Measurements from ENCODE around the gene CCDC86. TPM values are rescaled to one million over a fixed set of nuclear protein-coding genes. Genes with fewer than 3 reads are reported as not detected.

The CCDC86 gene
- polyA plus RNA-seq, 1 donor = 15.6 TPM

DNA sequence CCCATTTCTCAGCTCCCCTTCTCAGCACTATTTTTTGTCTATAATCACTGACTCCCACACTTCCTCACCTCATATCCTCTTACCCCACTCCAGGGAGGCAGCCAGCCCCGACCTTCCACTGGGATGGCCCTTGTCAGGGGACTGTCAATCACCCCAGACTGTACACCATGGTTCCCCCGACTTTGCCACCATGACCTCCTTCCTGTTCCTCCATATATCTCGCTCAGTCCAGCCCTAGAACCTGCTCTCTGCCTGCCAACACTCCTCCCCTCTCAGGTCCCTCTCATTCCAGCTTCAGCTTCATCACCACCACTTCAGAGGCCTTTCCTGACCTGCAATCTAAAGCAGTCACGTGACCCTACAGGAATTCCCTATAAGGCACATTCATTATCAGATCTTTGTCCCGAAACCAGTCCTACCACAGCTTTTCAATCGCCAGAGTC, 48.0 kb downstream of the CCDC86 start:
- DNase-seq = no peak

DNA sequence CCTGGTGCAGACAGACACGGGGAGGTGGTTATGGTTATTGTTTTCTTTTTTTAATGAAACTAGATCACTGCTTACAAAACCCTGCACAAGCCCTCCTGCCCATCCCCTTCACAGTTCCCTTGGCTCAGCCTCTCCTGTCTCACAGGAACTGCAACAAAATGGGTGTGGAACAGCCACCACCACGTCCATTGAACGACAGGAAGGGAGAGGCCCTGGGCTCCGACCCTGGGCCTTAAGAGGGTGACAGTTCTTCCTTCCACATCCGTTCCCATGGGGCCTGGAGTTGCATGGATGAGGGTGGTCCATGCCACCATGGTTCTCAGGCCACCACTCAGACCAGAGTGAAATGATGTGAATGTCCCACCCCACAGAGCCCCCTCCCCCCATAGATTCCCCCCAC, 48.8 kb downstream of the CCDC86 start:
- no peak for DNase-seq

DNA sequence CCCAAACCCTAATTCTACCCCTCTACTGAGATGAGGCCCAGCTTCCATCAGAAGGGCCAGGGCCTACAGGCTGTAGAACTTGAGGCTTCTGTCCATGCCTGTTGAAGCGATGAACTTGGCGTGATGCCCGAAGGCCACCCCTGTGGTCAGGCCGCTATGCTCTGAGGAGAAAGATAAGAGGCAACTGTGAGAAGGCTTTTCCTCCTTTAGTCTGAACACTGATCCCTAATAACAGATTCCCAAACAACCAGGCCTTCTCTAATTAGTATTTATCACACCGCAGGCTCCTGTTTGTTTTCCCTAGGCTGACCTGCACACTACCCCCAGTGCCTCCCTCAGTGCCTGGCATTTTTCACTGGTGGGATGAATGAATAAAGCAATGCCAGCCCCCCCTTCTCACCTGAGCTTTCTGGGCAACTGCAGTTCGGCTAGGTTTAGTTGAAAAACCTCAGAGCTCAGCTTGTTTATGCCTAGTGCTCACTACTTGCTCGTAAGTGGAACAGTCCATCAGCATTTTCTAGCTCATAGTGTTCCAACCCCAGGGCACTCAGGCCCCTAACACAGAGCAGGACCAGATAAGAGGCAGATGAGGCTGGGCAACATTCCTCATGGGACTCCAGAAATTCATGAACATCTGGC, 49.3 kb downstream of the CCDC86 start:
- DNase-seq = no peak

DNA sequence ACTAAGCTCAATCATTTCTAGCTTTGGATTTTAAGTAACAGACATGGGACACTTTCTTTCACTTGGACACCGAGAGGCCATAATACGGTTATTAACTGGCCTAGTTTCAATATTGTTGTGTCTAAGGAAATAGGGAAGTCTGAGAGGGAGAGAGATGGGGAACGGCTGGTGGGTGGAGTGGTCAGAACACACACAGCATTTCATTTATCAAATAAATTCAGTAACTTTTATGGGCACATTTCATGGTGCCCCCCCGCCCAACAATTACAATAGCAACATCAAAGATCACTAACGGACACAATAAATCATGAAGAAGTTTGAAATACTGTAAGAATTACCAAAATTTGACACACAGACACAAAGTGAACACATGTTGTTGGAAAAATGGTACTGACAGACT, 53.8 kb downstream of the CCDC86 start:
- DNase-seq = no peak

DNA sequence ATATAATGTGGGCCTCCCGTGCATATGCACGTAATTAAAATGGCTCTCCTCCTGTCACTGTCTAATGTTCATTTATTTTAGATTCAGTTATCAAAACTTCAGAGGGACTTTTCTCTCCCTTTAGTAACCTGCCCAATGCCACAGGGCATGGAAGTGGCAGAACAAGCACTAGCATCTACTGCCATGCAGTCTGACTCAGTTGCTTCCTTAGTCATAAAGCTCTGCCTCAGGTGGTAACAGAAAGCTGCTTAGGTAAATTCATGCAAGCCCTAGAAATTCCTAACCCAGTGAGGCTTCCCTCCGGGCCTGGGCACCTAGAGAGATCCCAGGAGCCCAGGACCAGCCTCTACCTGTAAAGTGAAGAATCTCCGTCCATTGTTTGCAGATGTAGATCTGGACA, 55.6 kb downstream of the CCDC86 start:
- DNase-seq = no peak

DNA sequence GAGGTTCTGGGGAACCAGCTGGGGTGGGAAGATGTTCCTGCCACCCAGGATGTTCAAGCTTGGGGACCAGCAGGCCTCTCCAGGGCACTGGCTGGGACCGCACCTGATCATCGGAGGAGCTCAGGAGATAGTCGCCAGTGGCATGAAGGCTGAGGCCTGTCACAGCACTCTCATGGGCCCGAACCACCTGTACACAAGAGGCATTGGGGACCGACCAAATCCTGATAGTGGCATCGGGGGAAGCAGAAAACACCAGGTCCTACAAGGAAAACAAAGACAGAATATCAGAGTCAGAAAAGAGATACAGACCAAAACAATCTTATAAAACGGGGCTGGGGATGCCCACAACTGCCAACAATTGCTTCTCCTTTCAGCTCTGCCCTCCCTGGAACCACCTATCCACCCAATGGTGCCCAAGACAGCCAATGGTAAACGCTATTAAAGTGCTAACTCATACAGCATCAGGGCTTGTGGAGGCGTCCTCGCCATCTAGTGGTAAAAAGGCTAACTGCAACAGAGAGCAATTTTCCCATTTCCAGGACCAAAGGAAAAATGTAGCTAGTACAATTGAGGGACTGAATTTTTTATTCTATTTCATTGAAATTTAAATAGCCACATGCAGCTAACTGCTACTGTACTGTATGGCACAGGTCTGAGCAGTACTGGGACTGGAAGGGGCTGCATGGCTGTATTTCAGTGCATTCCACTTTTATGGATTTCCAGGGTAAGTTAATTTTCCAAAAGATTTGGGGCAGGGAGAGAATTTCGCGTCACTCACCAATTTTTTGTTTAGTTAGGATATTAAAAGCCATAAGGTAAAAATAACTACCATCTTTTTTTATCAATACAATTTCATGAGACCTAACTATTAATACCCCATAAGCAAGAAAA, 57.4 kb downstream of the CCDC86 start:
- DNase-seq = no peak

DNA sequence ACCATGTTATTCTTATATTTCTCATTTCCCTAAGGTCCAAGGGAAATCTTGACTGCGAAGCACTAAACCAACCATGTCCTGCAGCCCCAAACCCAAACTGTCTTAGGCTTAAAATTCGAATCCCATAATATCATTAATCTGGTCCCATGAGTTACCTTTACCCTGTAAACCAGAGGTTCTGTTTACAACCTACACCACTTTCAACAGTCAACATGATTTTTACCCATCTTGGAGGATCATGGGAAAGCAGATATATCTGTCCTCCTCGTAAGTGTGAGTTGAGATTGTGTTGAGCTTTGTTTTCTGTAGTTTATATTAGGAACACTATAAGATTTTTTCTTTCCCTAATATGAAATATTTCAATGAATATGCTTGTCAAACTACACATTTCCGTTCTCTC, 58.1 kb downstream of the CCDC86 start:
- DNase-seq = no peak

Other genes with a start within 250 kb of the CCDC86 start
- 0.18 TPM for gene MS4A8, start 142.5 kb upstream of the CCDC86 start, polyA plus RNA-seq (ENCODE audit: insufficient read length)
- gene MS4A18, start 117.4 kb upstream of the CCDC86 start, polyA plus RNA-seq (ENCODE audit: insufficient read length) = not detected
- not detected for gene MS4A15, start 85.2 kb upstream of the CCDC86 start, polyA plus RNA-seq (ENCODE audit: insufficient read length)
- gene MS4A10, start 56.8 kb upstream of the CCDC86 start, polyA plus RNA-seq (ENCODE audit: insufficient read length) = 0.38 TPM
- 0.17 TPM for gene PTGDR2, start 13.8 kb downstream of the CCDC86 start, polyA plus RNA-seq (ENCODE audit: insufficient read length)
- 0.30 TPM for gene ZP1, start 25.4 kb downstream of the CCDC86 start, polyA plus RNA-seq (ENCODE audit: insufficient read length)
- gene PRPF19, start 64.5 kb downstream of the CCDC86 start, polyA plus RNA-seq (ENCODE audit: insufficient read length) = 127 TPM
- 76.0 TPM for gene TMEM109, start 72.0 kb downstream of the CCDC86 start, polyA plus RNA-seq (ENCODE audit: insufficient read length)
- 58.7 TPM for gene TMEM132A, start 82.3 kb downstream of the CCDC86 start, polyA plus RNA-seq (ENCODE audit: insufficient read length)
- gene SLC15A3, start 110.1 kb downstream of the CCDC86 start, polyA plus RNA-seq (ENCODE audit: insufficient read length) = 15.7 TPM
- gene CD6, start 129.6 kb downstream of the CCDC86 start, polyA plus RNA-seq (ENCODE audit: insufficient read length) = 1.5 TPM

Data from left kidney (tissue), 2 donors.